Measurements from ENCODE around the gene TMC3.

- TF ChIP-seq CTCF (IDR thresholded peaks at IDR 0.05) = no peak
- no peak for TF ChIP-seq CBX2 (IDR thresholded peaks at IDR 0.05; ENCODE audit: borderline replicate concordance, low read depth)
- TF ChIP-seq CHD4 (IDR thresholded peaks at IDR 0.05; ENCODE audit: borderline replicate concordance) = no peak
- no peak for TF ChIP-seq EP300 (IDR thresholded peaks at IDR 0.05)
- no peak for TF ChIP-seq PBX3 (IDR thresholded peaks at IDR 0.05)
- TF ChIP-seq MYC (IDR thresholded peaks at IDR 0.05; ENCODE audit: borderline replicate concordance, low read length) = no peak
- TF ChIP-seq ZFP36 (IDR thresholded peaks at IDR 0.05; ENCODE audit: borderline replicate concordance, partially characterized antibody) = no peak
- no peak for TF ChIP-seq RAD21 (conservative IDR thresholded peaks at IDR 0.05 in 1 of 2, IDR thresholded peaks at IDR 0.05 in 1 of 2)
- no peak for TF ChIP-seq RCOR1 (IDR thresholded peaks at IDR 0.05; ENCODE audit: low read depth, low read length)
- TF ChIP-seq, protein P1, sequence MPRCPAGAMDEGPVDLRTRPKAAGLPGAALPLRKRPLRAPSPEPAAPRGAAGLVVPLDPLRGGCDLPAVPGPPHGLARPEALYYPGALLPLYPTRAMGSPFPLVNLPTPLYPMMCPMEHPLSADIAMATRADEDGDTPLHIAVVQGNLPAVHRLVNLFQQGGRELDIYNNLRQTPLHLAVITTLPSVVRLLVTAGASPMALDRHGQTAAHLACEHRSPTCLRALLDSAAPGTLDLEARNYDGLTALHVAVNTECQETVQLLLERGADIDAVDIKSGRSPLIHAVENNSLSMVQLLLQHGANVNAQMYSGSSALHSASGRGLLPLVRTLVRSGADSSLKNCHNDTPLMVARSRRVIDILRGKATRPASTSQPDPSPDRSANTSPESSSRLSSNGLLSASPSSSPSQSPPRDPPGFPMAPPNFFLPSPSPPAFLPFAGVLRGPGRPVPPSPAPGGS (IDR thresholded peaks at IDR 0.05) = no peak
- TF ChIP-seq POLR2A (IDR thresholded peaks at IDR 0.05; ENCODE audit: low read length) = no peak
- no peak for TF ChIP-seq ZC3H11A (IDR thresholded peaks at IDR 0.05)
- TF ChIP-seq SMC3 (IDR thresholded peaks at IDR 0.05) = no peak
- no peak for TF ChIP-seq JUN (IDR thresholded peaks at IDR 0.05)
Observed at GRCh38 chr15:81398910-81399551, 25.0 kb upstream of the TMC3 start.
